ENCODE measurements around the gene F2R. TPM values are rescaled to one million over a fixed set of nuclear protein-coding genes. Genes with fewer than 3 reads are reported as not detected.

F2R gene
- total and polyA plus RNA-seq, 9 of the 15 experiments (the other 6 are each of a cell fraction or from before 2014, with no cell fraction given), result 4.0 to 34.7 (median 15.1) TPM

DNA sequence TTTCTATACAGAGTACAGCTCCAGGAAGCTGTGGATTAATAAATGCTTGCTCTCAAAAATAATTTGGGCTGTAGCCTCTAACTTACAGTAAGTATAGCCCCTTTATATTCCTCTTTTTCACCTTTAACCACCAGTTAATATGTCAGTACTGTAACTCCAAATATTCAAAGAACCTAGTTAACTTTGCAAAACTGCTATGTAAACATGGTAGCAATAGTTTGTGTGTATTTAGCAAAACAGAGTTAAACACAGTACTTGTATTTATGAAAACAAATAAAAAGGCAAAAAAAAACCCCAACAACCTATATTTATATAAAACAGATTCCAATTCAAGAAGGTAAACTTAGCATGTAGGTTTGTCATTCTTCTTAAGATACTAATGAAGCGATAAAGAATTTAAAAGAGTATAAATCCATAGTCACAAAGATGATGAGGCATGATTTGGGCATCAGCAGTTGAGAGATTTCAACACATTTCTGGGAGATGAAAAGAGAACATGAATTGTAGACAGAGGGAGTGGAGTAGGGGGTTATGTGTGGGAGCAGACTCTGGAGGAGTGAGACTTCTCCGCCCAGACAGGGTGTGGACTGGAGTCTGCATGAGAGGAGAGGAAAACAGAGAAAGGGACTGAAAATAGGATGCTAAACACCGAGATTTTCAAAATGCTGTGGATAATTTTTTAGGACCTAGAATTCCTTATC, 55.9 kb downstream of the F2R start:
- H3K4me2 ChIP-seq (ENCODE audit: insufficient read depth, low read length), result no peak overlapping the region
- H3K27ac ChIP-seq (ENCODE audit: extremely low read depth, low read depth, low read length), result no peak overlapping the region
- no peak overlapping the region for H2AFZ ChIP-seq (ENCODE audit: low read depth, low read length)
- peaks cover 0 to 4% of the 10 kb centered on the region in 2 experiments; a peak in 2 of 5 replicates for H3K4me1 ChIP-seq (replicated peaks in 1 of 2; ENCODE audit: control insufficient read depth in 2 of 2, insufficient read depth in 2 of 2, low read length in 2 of 2)
- no peaks in the 10 kb centered on the region for H3K9me1 ChIP-seq (ENCODE audit: control insufficient read depth, insufficient read depth, low read length)
- intact Hi-C loops (cut with micrococcal nuclease) (loop anchor here (5.0 kb wide), 1 partner anchor 130 kb away; no protein-coding TSS in a partner anchor), in situ Hi-C loops (cut with MboI) (loop anchor here (10.0 kb wide), 1 partner anchor 127 kb away; no protein-coding TSS in a partner anchor)
- H3K79me2 ChIP-seq (ENCODE audit: control insufficient read depth, insufficient read depth, low read length), result no peaks in the 10 kb centered on the region
- WGBS (ENCODE audit: insufficient coverage, low coverage, missing lambda C conversion rate), result 19% methylated on average over 3 of the region's 3 CpGs
- no peaks in the 10 kb centered on the region for H3K9me3 ChIP-seq (replicated peaks; ENCODE audit: control insufficient read depth, insufficient read depth, low read depth, low read length)
- ChIA-PET POLR2A (no interaction called here), CTCF (ENCODE audit: low intra/inter-chr PET ratio) (interaction anchor here (0.6 to 0.9 kb wide), 2 partner anchors 96 to 170 kb away, joined by 3 to 4 read pairs; no protein-coding TSS in a partner anchor)
- BruUV-seq (replicated peaks), result no TSS peak
- FAIRE-seq (peak; percentile 71), DNase-seq (ENCODE audit: extremely low read depth in 1 of 4, low spot score in 3 of 4) (peak in 1 of 4 experiments; percentile 19), ATAC-seq (peak; percentile 52; the same call in 1 of the 3 replicates)
- H3K36me3 ChIP-seq (ENCODE audit: control insufficient read depth, insufficient read depth, low read length), result no peaks in the 10 kb centered on the region
- H3K27me3 ChIP-seq (ENCODE audit: control insufficient read depth in 2 of 2, insufficient read depth in 2 of 2, low read length in 2 of 2), result no peaks in the 10 kb centered on the region
- H3K9ac ChIP-seq (ENCODE audit: insufficient read depth in 1 of 2, low read depth in 2 of 2, low read length in 2 of 2), result no peak overlapping the region
- TF ChIP-seq MCM3 (IDR thresholded peaks at IDR 0.05), result no peak
- TF ChIP-seq ZNF124 (CRISPR knock-in tag; IDR thresholded peaks at IDR 0.05), result no peak
- no peak for TF ChIP-seq ERF (CRISPR knock-in tag; IDR thresholded peaks at IDR 0.05)
- TF ChIP-seq TAF7 (tag; IDR thresholded peaks at IDR 0.05), result no peak
- TF ChIP-seq ZNF77 (CRISPR knock-in tag; IDR thresholded peaks at IDR 0.05), result no peak
- no peak for TF ChIP-seq POU5F1 (IDR thresholded peaks at IDR 0.05; ENCODE audit: borderline replicate concordance, low read depth, low read length, partially characterized antibody)
- TF ChIP-seq DIDO1 (tag; IDR thresholded peaks at IDR 0.05; ENCODE audit: low read depth), result no peak
- TF ChIP-seq MEIS2 (IDR thresholded peaks at IDR 0.05; ENCODE audit: partially characterized antibody), result no peak
- TF ChIP-seq, protein P1, sequence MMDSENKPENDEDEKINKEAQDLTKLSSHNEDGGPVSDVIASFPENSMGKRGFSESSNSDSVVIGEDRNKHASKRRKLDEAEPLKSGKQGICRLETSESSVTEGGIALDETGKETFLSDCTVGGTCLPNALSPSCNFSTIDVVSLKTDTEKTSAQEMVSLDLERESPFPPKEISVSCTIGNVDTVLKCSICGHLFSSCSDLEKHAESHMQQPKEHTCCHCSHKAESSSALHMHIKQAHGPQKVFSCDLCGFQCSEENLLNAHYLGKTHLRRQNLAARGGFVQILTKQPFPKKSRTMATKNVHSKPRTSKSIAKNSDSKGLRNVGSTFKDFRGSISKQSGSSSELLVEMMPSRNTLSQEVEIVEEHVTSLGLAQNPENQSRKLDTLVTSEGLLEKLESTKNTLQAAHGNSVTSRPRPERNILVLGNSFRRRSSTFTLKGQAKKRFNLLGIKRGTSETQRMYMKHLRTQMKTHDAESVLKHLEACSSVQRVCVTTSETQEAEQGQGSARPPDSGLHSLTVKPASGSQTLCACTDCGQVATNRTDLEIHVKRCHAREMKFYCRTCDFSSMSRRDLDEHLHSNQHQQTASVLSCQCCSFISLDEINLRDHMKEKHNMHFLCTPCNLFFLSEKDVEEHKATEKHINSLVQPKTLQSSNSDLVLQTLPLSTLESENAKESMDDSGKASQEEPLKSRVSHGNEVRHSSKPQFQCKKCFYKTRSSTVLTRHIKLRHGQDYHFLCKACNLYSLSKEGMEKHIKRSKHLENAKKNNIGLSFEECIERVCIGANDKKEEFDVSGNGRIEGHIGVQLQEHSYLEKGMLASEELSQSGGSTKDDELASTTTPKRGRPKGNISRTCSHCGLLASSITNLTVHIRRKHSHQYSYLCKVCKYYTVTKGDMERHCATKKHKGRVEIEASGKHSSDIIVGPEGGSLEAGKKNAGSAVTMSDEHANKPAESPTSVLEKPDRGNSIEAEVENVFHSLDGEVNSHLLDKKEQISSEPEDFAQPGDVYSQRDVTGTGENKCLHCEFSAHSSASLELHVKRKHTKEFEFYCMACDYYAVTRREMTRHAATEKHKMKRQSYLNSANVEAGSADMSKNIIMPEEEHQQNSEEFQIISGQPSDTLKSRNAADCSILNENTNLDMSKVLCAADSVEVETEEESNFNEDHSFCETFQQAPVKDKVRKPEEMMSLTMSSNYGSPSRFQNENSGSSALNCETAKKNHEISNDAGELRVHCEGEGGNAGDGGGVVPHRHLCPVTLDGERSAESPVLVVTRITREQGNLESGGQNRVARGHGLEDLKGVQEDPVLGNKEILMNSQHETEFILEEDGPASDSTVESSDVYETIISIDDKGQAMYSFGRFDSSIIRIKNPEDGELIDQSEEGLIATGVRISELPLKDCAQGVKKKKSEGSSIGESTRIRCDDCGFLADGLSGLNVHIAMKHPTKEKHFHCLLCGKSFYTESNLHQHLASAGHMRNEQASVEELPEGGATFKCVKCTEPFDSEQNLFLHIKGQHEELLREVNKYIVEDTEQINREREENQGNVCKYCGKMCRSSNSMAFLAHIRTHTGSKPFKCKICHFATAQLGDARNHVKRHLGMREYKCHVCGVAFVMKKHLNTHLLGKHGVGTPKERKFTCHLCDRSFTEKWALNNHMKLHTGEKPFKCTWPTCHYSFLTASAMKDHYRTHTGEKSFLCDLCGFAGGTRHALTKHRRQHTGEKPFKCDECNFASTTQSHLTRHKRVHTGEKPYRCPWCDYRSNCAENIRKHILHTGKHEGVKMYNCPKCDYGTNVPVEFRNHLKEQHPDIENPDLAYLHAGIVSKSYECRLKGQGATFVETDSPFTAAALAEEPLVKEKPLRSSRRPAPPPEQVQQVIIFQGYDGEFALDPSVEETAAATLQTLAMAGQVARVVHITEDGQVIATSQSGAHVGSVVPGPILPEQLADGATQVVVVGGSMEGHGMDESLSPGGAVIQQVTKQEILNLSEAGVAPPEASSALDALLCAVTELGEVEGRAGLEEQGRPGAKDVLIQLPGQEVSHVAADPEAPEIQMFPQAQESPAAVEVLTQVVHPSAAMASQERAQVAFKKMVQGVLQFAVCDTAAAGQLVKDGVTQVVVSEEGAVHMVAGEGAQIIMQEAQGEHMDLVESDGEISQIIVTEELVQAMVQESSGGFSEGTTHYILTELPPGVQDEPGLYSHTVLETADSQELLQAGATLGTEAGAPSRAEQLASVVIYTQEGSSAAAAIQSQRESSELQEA (IDR thresholded peaks at IDR 0.05; ENCODE audit: low read depth), result no peak
- no peaks in the 10 kb centered on the region for H4K20me1 ChIP-seq (replicated peaks; ENCODE audit: control insufficient read depth, insufficient read depth, low read length)
- H3K4me3 ChIP-seq, result no peak overlapping the region
